Colonic mucosa (tissue), 4 donors: ENCODE measurements around the gene PTPRA. TPM values are rescaled to one million over a fixed set of nuclear protein-coding genes. Genes with fewer than 3 reads are reported as not detected.
"Not testable (repeated sequence)": the region's sequence is repeated elsewhere in the genome, so short reads cannot be mapped to it uniquely, and the experiment has no call there.

Source experiments
- DNase-seq: peaks from one replicate; pipeline ENCODE4 v3.0.0-alpha.2; 2020
- H3K27ac ChIP-seq: fragments of 200-600 bp; one replicate; pipeline ENCODE4 v1.8.0; 2021
- H3K27me3 ChIP-seq: fragments of 200-600 bp; one replicate; pipeline ENCODE4 v1.8.0; 2021
- H3K36me3 ChIP-seq: fragments of 200-600 bp; one replicate; pipeline ENCODE4 v1.8.0; 2021
- H3K4me1 ChIP-seq: fragments of 200-600 bp; one replicate; pipeline ENCODE4 v1.8.0; 2021; ENCODE audit warnings: mild to moderate bottlenecking
- H3K4me3 ChIP-seq: fragments of 200-600 bp; one replicate; pipeline ENCODE4 v1.8.0; 2021
- H3K9ac ChIP-seq, 2 donors: one replicate each; pipeline ENCODE4 v1.7.0; 2013; ENCODE audit warnings: control low read depth in 2 of 2, low read depth in 2 of 2, low read length in 2 of 2
- H3K9me3 ChIP-seq: fragments of 200-600 bp; one replicate; pipeline ENCODE4 v1.8.0; 2021
- intact Hi-C: fragments of 100-400 bp; cut with DNase I; formaldehyde crosslinking; loops from one replicate; pipeline ENCODE4 v1.14.1; 2022
- total RNA-seq, 2 donors: library from RNA; stranded (reverse); fragmentation: NEBNext Ultra II Directional in 1 of 2; extraction: Animal tissue kit (Norgen Biotek cat#: 25700) in 1 of 2; gene quantifications; one replicate each; pipeline ENCODE4 v1.2.1, GENCODE V29; 2021
- TF ChIP-seq, protein P1 (sequence below): fragments of 200-600 bp; IDR thresholded peaks from one replicate; pipeline ENCODE4 v1.8.0; 2022; ENCODE audit warnings: antibody characterized with exemption, mild to moderate bottlenecking
- donor health status: healthy.
- donor health status: DM: no; HTN: no; CAD: no.
- donor health status: DM: no; HTN: no; CAD: no.

The PTPRA gene, protein sequence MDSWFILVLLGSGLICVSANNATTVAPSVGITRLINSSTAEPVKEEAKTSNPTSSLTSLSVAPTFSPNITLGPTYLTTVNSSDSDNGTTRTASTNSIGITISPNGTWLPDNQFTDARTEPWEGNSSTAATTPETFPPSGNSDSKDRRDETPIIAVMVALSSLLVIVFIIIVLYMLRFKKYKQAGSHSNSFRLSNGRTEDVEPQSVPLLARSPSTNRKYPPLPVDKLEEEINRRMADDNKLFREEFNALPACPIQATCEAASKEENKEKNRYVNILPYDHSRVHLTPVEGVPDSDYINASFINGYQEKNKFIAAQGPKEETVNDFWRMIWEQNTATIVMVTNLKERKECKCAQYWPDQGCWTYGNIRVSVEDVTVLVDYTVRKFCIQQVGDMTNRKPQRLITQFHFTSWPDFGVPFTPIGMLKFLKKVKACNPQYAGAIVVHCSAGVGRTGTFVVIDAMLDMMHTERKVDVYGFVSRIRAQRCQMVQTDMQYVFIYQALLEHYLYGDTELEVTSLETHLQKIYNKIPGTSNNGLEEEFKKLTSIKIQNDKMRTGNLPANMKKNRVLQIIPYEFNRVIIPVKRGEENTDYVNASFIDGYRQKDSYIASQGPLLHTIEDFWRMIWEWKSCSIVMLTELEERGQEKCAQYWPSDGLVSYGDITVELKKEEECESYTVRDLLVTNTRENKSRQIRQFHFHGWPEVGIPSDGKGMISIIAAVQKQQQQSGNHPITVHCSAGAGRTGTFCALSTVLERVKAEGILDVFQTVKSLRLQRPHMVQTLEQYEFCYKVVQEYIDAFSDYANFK
- total RNA-seq = 10 to 100 TPM; 30.3 to 55.2 TPM

DNA sequence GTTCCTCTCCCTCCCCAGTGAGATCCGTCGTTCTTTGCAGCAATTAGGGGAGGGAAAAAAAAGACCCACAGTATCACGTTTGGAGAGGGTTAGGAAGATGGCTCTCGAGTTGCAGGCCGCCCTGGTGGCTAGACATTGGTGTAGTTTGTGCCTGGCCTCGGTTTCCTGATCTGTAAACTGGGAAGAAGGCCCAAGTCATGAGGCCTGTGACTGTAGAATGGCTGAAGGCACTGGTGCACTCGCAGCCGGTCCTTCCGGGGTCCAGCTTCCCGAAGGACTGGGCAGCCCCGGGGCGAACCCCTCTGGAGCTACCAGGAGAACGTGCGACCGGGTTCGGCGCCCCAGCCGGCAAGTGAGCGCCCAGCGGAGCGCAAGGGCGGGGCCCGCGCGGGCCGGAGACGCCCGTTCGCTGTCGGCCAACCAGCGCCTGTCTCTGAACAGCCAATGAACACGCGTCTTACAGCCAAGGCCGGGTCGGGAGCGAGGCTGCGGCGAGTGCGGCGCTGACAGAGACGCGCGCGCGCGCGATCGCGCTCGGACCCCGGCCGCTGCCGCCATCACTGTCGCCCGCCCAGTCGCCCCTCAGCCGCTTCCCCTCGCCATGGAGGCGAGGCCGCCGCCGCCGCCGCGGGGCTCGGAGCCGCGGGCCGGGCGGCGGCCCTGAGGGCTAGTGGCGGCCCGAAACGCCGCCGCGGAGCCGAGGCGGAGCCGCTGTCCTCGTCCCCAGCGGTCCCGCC, at the start of gene PTPRA:
Gene PTPRA (plus strand): TSS at position 472 of the 737 bp plus-strand sequence. CDS start 90,797 bp downstream, outside the sequence.
- Histone ChIP-seq H3K27ac (peak within 1 kb of the TSS; percentile 68), H3K27me3 (no peaks in the 10 kb centered on the region), H3K4me3 (peak within 1 kb of the TSS; percentile 82), H3K9ac (peak within 1 kb of the TSS; percentile 82 to 85), H3K9me3 (no peaks in the 10 kb centered on the region), H3K4me1 (no peaks in the 10 kb centered on the region), H3K36me3 (no peaks in the 10 kb centered on the region)
- intact Hi-C loops = no loop called here
- TF ChIP-seq, protein P1, sequence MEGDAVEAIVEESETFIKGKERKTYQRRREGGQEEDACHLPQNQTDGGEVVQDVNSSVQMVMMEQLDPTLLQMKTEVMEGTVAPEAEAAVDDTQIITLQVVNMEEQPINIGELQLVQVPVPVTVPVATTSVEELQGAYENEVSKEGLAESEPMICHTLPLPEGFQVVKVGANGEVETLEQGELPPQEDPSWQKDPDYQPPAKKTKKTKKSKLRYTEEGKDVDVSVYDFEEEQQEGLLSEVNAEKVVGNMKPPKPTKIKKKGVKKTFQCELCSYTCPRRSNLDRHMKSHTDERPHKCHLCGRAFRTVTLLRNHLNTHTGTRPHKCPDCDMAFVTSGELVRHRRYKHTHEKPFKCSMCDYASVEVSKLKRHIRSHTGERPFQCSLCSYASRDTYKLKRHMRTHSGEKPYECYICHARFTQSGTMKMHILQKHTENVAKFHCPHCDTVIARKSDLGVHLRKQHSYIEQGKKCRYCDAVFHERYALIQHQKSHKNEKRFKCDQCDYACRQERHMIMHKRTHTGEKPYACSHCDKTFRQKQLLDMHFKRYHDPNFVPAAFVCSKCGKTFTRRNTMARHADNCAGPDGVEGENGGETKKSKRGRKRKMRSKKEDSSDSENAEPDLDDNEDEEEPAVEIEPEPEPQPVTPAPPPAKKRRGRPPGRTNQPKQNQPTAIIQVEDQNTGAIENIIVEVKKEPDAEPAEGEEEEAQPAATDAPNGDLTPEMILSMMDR = no peak
- DNase-seq = peak; percentile 96

DNA sequence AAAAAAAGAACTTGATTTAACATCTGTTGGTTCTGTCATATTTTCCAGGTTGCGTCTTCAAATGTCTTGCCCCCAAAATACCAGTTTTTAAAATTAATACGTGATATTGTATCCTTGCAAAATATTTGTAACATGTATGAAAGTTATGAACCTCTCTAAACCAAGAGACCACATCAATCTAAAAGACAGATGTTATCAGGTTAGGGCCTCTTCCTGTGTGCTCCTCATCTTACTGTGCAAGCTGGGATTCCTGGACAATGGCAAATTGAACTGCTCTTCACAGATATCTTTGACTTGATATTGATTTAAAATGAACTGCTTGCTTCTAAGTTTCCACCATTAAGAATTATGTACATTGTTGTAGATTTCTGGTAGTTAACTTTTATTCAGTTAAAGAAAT, 47.5 kb upstream of the PTPRA start:
- TF ChIP-seq, protein P1 = no peak
- Histone ChIP-seq H3K27ac (no peak overlapping the region), H3K9me3 (no peaks in the 10 kb centered on the region), H3K9ac (no peak overlapping the region), H3K36me3 (no peaks in the 10 kb centered on the region), H3K4me3 (no peak overlapping the region), H3K27me3 (peaks cover 21% of the 10 kb centered on the region), H3K4me1 (no peaks in the 10 kb centered on the region)
- no peak for DNase-seq
- intact Hi-C loops = no loop called here

DNA sequence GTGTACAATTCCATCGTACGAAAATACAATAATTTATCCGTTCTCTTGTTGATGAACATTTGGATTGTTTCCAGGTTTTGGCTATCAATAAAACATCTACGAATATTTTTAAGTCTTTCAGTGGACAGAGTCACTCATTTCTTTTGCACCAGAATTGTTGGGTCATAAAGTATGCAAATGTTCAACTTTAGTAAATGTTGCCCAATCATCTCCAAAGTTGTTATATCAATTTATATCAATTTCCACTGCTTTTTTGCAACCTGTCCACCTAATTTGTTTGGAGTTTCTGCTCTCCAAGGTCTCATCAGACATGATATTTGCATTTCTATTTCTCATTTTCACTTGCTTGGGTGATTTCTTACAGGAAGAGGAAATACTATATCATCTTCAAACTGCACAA, 46.6 kb upstream of the PTPRA start:
- Histone ChIP-seq H3K9ac (no peak overlapping the region), H3K36me3 (no peaks in the 10 kb centered on the region), H3K27me3 (peaks cover 12% of the 10 kb centered on the region), H3K4me3 (no peak overlapping the region), H3K4me1 (no peaks in the 10 kb centered on the region), H3K9me3 (no peaks in the 10 kb centered on the region), H3K27ac (no peak overlapping the region)
- TF ChIP-seq, protein P1 = no peak
- DNase-seq = no peak
- intact Hi-C loops = no loop called here

DNA sequence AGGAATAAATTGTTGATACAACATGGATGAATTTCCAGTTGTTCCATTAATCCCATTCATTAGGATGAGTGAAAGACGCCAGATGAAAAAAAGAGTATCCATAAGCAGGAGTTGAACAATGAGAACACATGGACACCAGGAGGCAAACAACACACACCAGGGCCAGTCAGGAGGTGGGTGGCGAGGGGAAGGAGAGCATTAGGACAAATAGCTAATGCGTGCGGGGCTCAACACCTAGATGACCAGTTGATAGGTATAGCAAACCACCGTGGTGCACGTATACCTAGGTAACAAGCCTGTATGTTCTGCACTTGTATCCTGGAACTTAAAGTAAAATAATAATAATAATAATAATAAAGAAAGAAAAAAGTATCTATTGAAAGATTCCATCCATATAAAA, 43.9 kb upstream of the PTPRA start:
- Histone ChIP-seq H3K4me1 (no peaks in the 10 kb centered on the region), H3K4me3 (no peak overlapping the region), H3K36me3 (no peaks in the 10 kb centered on the region), H3K27me3 (peaks cover 6% of the 10 kb centered on the region), H3K9me3 (no peaks in the 10 kb centered on the region), H3K27ac (no peak overlapping the region), H3K9ac (no peak overlapping the region)
- TF ChIP-seq, protein P1 = no peak
- DNase-seq = no peak
- intact Hi-C loops = no loop called here

DNA sequence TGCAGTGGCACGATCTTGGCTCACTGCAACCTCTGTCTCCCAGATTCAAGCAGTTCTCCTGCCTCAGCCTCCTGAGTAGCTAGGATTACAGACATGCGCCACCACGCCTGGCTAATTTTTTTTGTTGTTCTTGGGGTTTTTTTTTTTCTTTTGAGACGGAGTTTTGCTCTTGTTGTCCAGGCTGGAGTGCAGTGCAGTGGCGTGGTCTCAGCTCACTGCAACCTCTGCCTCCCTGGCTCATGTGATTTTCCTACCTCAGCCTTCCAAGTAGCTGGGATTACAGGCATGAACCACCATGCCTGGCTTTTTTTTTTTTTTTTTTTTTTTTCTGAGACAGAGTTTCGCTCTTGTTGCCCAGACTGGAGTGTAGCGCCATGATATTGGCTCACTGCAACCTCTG, 42.1 kb upstream of the PTPRA start:
- H3K4me3 ChIP-seq, H3K27ac ChIP-seq, H3K36me3 ChIP-seq, H3K9ac ChIP-seq, H3K27me3 ChIP-seq, intact Hi-C loops, H3K9me3 ChIP-seq, DNase-seq, H3K4me1 ChIP-seq: not testable (repeated sequence)
